ENCODE results near the gene NDUFV3.
A peak's percentile ranks its signal among the peaks of the same experiment; 100 is the strongest.

The NDUFV3 gene

DNA sequence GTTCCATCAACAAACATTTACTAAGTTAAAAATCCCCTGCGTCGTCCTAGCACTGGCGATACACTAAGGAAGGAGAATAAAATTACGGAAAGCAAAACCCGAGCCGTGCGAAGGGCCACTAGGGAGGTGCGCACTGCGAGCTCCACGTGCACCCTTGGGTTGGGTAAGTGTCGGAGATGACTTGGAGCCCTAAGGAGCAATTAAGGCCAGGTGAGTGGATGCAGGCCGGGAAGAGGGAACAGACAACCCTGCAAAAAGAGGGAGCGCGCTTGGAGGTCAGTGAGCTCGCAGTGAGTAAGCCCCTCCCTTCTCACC, 14.5 kb upstream of the NDUFV3 start:
- TF ChIP-seq CTCF (IDR thresholded peaks at IDR 0.05; ENCODE audit: extremely low read depth, insufficient read depth, missing control alignments) = no peak
- no peak for DNase-seq (ENCODE audit: low spot score)
- in situ Hi-C loops (cut with MboI; ENCODE audit: low pct_unique_long_range_greater_than_20kb, low sequenced_read_pairs, unreplicated experiment) = no loop called here

DNA sequence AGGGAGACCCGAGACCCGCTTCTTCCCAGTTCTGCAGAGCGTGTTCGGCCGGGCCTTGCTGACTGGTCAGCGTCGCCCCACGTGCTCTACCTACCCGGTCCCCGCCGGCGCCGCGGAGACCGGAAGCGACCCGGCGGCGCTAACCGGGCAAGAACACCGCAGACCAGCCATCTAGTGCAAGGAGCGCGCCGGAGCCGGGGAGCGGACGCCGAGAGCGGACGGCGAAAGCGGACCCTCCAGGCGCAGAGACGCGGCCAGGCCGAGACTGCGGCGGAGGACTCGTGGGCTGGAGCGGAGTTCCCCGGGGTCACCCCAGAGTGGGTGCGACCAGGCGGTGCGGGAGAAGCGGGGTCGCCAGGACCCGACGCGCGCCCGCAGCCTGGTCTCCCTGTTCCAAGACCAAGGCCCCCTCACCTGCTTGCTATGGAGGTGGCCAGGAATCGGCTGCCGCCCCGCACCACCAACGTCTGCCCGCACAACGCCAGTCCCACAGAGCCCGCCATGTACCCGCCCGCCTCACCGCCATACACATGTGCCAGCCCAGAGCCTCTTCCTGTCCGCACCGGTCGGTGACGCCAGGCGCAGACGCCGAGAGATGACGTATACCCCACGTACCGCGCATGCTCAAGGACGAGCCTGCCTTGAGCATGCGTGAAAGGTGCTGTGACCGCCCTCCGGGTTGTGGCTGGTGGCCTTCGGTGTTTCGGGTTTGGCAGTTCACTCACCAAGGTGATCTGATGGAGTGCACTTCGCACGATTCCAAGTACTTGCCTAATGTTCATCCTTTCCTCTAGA, 13.9 kb upstream of the NDUFV3 start, which contains the start of gene WDR4:
WDR4 (minus strand) TSS at position 547 of the 795 bp plus-strand sequence; CDS start at position 503, 44 bp downstream.
- peak; percentile 99 for DNase-seq (ENCODE audit: low spot score)
- no peak for TF ChIP-seq CTCF (IDR thresholded peaks at IDR 0.05; ENCODE audit: extremely low read depth, insufficient read depth, missing control alignments)
- in situ Hi-C loops (cut with MboI; ENCODE audit: low pct_unique_long_range_greater_than_20kb, low sequenced_read_pairs, unreplicated experiment) = no loop called here

DNA sequence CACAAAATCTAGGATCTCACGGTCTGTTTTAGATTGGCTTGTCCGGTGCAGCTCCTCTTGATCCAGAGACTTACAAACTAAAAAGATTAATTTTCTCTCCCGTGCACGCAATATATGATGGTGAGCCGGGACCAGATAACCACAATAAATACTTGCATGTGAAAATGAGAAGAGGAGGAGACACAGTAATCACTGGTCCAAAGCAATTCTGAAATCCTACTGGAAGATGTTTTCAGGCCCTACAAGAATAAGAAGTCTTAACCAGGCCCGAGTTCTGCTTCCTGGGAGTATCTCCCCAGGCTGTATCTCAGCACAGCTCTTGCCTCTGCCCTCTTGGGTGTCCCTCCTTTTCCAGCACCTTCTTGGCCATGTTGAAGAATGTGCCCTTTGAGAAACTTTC, 12.8 kb upstream of the NDUFV3 start:
- DNase-seq (ENCODE audit: low spot score) = no peak
- in situ Hi-C loops (cut with MboI; ENCODE audit: low pct_unique_long_range_greater_than_20kb, low sequenced_read_pairs, unreplicated experiment) = no loop called here
- no peak for TF ChIP-seq CTCF (IDR thresholded peaks at IDR 0.05; ENCODE audit: extremely low read depth, insufficient read depth, missing control alignments)

DNA sequence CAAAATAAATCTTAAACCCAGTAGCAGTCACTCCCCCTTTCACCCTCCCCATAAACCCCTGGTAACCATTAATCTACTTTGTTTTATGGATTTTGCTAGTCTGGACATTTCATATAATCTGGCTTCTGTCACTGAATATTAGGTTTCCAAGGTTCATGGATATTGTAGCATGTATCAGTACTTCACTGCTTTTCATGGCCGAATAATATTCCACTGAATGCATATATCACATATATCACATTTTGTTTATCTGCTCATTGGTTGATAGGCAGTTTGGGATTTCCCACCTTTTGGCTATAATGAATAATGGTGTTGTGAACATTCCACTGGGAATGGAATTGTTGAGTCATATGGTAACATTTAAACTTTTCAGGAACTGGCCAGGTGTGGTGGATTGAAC, 9.2 kb upstream of the NDUFV3 start:
- no peak for TF ChIP-seq CTCF (IDR thresholded peaks at IDR 0.05; ENCODE audit: extremely low read depth, insufficient read depth, missing control alignments)
- DNase-seq (ENCODE audit: low spot score) = no peak
- in situ Hi-C loops (cut with MboI; ENCODE audit: low pct_unique_long_range_greater_than_20kb, low sequenced_read_pairs, unreplicated experiment) = no loop called here

DNA sequence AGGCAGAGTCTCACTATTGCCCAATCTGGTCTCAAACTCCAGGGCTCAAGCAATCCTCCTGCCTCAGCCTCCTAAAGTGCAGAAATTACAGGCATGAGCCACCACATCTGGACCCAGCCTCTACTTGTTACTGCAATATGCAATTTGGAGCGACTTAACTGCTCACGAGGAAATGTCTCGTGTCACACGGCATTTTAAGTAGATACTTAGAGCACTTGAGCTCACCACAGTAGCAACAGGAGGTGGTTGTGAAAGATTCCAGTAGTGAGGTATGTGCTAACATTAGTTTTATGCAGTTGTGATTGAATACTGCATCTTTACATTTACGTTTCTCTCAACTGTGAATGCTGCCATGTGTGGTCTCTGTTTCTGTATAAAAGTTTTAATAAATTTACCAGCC, 5.8 kb upstream of the NDUFV3 start:
- no peak for DNase-seq (ENCODE audit: low spot score)
- TF ChIP-seq CTCF (IDR thresholded peaks at IDR 0.05; ENCODE audit: extremely low read depth, insufficient read depth, missing control alignments) = no peak
- in situ Hi-C loops (cut with MboI; ENCODE audit: low pct_unique_long_range_greater_than_20kb, low sequenced_read_pairs, unreplicated experiment) = no loop called here

DNA sequence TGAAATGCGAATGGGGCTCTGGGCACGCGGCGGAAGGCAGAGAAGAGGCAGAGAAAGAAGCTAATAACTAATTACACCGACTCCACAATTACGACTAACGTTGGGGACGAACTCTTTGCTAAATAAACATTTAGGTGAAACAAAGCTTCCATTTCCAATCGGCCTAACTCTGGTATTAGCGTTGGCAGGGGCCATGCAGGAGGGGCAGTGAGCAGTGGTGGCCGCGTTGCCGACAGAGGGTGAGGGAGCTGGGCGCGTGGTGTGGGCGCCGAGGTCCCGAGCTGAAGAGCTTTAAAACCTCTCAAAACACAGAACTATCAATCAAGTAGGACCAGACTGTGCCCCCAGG, 553 bp upstream of the NDUFV3 start:
- no peak for TF ChIP-seq CTCF (IDR thresholded peaks at IDR 0.05; ENCODE audit: extremely low read depth, insufficient read depth, missing control alignments)
- DNase-seq (ENCODE audit: low spot score) = no peak
- in situ Hi-C loops (cut with MboI; ENCODE audit: low pct_unique_long_range_greater_than_20kb, low sequenced_read_pairs, unreplicated experiment) = no loop called here
